HCT116 (cell line): ENCODE measurements around the gene UBE2E2.

Experiments
- CBX3 ChIP-seq: IDR thresholded peaks from 2 replicates; pipeline ENCODE4 v1.6.1; 2012; ENCODE audit warnings: low read depth
- POLR2AphosphoS5 ChIP-seq: IDR thresholded peaks from 2 replicates; pipeline ENCODE4 v1.6.1; 2011; ENCODE audit warnings: mild to moderate bottlenecking, low read depth, low read length, moderate library complexity
- RAD21 ChIP-seq: IDR thresholded peaks from 2 replicates; pipeline ENCODE4 v1.6.1; 2012; ENCODE audit warnings: low read depth, mild to moderate bottlenecking
- YY1 ChIP-seq: IDR thresholded peaks from 2 replicates; pipeline ENCODE4 v1.6.1; 2011; ENCODE audit warnings: low read length, low read depth, moderate library complexity, mild to moderate bottlenecking; ENCODE audit not compliant: insufficient replicate concordance; ENCODE audit errors: extremely low read depth
- ZNF274 ChIP-seq: fragments of 200-500 bp; sonication (Bioruptor generic); IDR thresholded peaks from 2 replicates; pipeline ENCODE4 v1.6.1; 2014; ENCODE audit warnings: mild to moderate bottlenecking, low read depth, low read length, inconsistent platforms
- TF ChIP-seq, protein P1 (sequence below), 3 experiments: fragments of 200-600 bp in 1 of 3; sonication (generic) in 1 of 3; IDR thresholded peaks in 2 of 3; conservative IDR thresholded peaks in 1 of 3; 2 replicates each; pipeline ENCODE4 v1.5.1; 2012 to 2017; ENCODE audit warnings: low read depth in 2 of 3, low read length in 2 of 3, antibody characterized with exemption in 1 of 3, borderline replicate concordance in 1 of 3, control low read depth in 1 of 3, mild to moderate bottlenecking in 1 of 3, mixed read lengths in 1 of 3, mixed run types in 1 of 3, moderate library complexity in 1 of 3; ENCODE audit not compliant: insufficient read depth in 1 of 3
- TF ChIP-seq, protein P2 (sequence below): IDR thresholded peaks from 2 replicates; pipeline ENCODE4 v1.6.1; 2012

DNA sequence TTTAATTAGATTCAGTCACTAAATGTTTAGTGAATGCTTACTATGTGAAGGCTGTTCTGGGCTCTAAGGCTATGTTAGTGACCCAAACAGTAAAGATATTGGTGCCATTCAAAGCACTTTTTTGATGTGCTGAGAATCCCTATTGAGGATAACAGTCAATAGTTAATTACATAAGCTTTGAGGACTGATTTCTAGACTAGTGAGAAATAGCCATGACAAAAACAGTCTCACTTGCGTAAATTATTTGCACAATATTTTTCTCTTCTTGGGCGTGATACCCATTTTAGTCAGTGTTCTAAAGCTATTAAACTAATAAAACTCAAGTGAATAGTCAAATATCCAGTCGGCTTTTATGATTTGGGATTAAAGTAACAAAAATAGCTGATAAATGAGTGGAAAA lies 74.6 kb downstream of the UBE2E2 start:
- TF ChIP-seq YY1: no peak
- TF ChIP-seq CBX3: no peak
- TF ChIP-seq, protein P1, sequence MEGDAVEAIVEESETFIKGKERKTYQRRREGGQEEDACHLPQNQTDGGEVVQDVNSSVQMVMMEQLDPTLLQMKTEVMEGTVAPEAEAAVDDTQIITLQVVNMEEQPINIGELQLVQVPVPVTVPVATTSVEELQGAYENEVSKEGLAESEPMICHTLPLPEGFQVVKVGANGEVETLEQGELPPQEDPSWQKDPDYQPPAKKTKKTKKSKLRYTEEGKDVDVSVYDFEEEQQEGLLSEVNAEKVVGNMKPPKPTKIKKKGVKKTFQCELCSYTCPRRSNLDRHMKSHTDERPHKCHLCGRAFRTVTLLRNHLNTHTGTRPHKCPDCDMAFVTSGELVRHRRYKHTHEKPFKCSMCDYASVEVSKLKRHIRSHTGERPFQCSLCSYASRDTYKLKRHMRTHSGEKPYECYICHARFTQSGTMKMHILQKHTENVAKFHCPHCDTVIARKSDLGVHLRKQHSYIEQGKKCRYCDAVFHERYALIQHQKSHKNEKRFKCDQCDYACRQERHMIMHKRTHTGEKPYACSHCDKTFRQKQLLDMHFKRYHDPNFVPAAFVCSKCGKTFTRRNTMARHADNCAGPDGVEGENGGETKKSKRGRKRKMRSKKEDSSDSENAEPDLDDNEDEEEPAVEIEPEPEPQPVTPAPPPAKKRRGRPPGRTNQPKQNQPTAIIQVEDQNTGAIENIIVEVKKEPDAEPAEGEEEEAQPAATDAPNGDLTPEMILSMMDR (IDR thresholded peaks at IDR 0.05 in 2 of 3, conservative IDR thresholded peaks at IDR 0.05 in 1 of 3; ENCODE audit: borderline replicate concordance in 1 of 3, insufficient read depth in 1 of 3, low read depth in 2 of 3, low read length in 2 of 3): no peak
- TF ChIP-seq, protein P2, sequence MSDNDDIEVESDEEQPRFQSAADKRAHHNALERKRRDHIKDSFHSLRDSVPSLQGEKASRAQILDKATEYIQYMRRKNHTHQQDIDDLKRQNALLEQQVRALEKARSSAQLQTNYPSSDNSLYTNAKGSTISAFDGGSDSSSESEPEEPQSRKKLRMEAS: no peak
- TF ChIP-seq ZNF274: no peak
- TF ChIP-seq RAD21: no peak
- no peak for TF ChIP-seq POLR2AphosphoS5
